Measurements from ENCODE around the gene GCLM.
"Not testable (repeated sequence)": the region's sequence is repeated elsewhere in the genome, so short reads cannot be mapped to it uniquely, and the experiment has no call there.

Gene GCLM, protein sequence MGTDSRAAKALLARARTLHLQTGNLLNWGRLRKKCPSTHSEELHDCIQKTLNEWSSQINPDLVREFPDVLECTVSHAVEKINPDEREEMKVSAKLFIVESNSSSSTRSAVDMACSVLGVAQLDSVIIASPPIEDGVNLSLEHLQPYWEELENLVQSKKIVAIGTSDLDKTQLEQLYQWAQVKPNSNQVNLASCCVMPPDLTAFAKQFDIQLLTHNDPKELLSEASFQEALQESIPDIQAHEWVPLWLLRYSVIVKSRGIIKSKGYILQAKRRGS
- 28.4 to 88.5 (median 59.2) reads per million in 4 experiments for total RNA-seq

GRCh38 chr1:93909146-93910050 is at the start of gene GCLM:
GCLM (minus strand) TSS chr1:93909430; CDS start chr1:93909163, 267 bp downstream.
- DNase-seq: peak; percentile 85

GRCh38 chr1:93958726-93959100 is 49.5 kb upstream of the GCLM start:
- DNase-seq: no peak

GRCh38 chr1:93958032-93958725 is 48.9 kb upstream of the GCLM start:
- DNase-seq: no peak

- no peak for DNase-seq
These were observed 46.5 kb upstream of the GCLM start for GRCh38 chr1:93955765-93956164.

DNA sequence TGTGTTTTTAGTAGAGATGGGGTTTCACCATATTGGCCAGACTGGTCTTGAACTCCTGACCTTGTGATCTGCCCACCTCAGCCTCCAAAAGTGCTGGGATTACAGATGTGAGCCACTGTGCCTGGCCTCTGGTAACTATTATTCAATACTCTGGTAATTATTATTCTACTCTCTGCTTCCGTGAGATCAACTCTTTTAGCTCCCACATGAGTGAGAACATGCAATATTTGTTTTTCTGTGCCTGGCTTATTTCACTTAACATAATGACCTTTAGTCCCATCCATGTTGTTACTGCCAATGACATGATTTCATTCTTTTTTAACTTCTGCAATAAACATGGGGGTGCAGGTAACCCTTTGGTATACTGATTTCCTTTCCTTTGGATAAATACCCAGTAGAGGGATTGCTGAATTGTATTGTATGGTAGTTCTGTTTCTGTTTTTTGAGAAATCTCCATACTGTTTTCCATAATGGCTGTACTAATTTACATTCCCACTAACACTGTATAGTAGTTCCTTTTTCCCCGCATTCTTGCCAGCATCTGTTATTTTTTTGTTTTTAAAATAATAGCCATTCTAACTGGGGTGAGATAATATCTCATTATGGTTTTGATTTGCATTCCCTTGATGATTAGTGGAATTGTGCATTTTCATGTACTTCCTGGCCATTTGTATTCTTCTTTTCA is 37.9 kb upstream of the GCLM start:
- not testable (repeated sequence) for DNase-seq

GRCh38 chr1:93938461-93939145 is 29.4 kb upstream of the GCLM start:
- DNase-seq: no peak

DNA sequence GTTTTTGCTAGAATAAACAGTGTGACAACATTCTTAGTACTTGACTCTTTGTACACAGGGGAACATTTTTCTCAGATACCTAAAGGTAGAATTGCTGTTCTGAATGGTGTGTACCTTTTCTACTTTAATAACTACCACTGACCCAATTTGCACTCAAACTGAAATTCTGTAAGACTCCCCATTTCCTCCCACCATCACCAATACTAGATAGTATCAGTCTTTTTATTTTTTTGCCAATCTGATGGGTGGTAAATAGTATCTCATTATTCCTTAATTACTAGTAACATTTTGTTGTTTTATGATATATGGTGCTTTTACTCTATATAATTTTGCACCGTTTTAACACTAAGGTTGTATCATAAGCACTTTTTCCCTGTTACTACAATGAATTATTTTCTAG is 28.8 kb upstream of the GCLM start:
- no peak for DNase-seq

DNA sequence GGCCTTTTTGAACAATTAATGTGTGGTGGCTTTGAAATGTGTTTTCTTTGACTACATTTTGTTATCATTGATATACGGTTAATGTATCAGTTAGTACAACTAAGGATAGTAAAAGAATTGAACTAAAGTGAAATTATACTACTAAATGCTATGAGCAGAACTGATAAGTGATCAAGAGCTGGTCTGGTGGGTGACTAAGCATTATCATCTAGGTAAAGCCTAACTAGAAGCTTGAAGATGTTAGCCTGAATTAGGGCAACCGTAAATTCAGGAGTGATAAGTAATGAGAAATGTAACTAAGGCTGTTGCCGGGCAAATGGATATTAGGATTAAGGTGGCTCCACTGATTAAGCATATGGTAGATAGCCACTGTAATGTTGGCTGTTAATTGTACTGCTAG is 16.0 kb upstream of the GCLM start:
- DNase-seq: no peak

DNA sequence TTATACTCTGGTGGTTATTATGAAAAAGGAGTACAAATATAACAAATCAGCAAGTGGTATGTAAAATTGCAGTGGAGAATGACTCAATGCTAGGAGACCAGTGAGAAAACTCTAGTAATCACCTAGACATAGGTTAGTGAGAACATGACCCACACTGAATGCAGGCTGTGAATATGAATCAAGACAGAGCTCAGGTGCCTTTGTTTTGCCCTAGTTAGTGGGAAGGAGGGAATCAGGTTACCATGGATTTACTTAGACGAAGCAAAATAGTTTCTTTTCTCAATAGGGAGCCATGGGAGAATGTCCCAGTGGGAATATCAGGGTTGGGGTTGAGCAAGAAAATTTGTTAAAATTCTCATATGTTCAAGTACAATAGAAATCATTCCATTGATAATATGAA is 10.6 kb upstream of the GCLM start:
- DNase-seq: no peak

GRCh38 chr1:93917302-93917701 is 8.1 kb upstream of the GCLM start:
- DNase-seq: no peak

GRCh38 chr1:93910880-93911279 is 1.6 kb upstream of the GCLM start:
- not testable (repeated sequence) for DNase-seq

- no peak for DNase-seq
These were observed 1.1 kb upstream of the GCLM start for GRCh38 chr1:93910305-93910704.

DNA sequence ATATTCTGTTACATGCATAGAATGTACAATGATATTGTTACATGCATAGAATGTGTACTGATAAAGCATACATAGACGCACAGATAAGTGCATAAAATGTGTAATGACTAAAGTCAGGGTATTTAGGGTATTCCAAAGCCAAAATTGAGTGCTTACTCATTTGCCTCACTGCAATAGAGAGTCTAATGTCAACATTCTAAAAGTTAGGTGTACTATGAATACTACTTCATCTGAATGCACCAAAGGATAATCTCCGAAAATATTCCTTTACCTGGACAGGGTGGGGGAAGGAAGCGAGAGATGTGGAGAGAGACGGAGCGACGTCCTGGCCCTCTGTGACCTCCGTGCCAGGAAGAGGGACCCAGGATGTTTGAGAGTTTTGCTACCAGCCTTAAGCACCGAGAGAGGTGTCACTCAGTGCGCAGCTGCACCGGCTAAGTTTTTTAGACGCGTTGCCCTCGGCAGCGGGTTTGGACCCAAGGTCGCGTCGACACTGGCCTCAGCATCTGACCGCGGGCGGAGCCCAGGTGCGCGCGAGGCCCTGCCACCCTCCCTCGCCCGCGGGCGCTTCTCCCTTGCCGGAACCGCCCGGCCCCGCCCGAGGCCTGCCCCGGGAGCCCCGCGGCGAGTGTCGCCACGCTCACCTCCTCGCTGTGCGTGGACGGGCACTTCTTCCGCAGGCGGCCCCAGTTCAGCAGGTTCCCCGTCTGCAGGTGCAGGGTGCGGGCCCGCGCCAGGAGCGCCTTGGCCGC is 660 bp downstream of the GCLM start:
- peak; percentile 26 for DNase-seq

GRCh38 chr1:93907718-93908117 is 1.5 kb downstream of the GCLM start:
- no peak for DNase-seq

DNA sequence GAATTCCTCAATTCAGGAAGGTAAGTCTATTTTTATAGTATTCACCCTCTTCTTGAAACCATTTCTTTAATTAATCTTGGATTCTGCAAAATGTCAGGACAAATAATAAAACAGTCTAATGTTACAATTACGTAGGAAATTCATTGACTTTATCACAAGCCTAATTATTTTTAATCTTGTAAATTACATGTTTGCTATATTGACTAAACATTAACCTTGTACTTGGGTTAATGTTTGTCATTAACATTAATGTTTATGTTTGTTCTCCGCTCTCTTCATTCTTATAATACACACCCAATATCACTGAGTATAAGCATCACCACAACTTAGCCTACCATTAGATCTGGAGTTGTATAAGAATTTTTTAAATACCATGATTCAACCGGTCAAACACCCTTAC is 2.8 kb downstream of the GCLM start:
- DNase-seq: no peak

DNA sequence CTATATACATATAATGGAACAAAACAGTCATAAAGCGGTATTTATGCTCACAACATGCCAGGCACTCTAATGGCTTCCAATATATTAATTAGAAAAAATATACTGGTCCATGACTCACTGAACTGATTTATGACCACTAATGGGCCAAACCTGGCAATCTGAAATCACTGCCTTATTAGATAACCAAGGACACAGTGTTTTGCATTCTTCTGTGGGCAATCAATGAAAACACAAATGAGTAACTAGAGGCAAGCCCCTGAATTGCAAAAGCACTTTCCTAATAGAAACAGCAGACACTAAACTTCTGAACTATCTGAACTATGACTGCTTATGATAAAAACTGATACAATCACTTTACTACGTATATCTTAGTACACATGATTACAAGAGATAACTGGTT is 3.5 kb downstream of the GCLM start:
- no peak for DNase-seq

- no peak for DNase-seq
These were observed 4.2 kb downstream of the GCLM start for GRCh38 chr1:93905051-93905450.

GRCh38 chr1:93904228-93904627 is 5.0 kb downstream of the GCLM start:
- DNase-seq: no peak

DNA sequence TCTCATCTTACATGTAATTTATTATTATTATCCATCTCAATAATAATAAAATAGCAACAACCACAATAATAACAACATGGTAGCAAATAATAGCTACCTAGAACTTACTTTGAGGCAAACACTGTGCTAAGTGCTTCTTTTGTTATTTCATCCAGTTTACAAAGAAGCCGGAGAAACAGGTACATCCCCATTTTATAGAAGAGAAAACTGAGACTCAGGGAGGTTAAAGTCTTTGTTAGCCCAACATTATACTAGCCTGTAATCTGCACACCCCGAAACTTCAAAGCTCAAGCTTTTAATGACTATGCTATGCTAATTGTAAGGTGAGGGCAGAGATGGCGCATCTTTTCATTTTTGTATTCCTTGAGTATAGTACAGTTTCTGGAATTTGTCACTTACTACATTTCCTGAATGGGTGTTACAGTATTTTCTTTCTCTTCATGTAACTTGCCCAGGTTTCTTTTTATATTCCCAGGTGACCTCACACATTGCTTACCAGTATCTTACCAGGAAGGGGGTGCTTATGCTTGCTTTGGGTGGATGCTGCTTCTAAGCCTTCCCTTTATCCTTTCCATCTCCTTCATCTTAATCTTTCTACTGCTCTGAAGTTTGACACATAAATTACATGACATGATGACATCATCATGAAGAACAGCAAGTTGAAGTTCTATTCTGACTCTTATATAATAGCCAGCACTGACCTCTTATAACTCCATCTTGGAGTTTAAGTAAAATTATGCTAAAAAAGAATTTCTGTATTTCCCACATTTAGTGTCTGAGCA is 8.3 kb downstream of the GCLM start:
- no peak for DNase-seq

DNA sequence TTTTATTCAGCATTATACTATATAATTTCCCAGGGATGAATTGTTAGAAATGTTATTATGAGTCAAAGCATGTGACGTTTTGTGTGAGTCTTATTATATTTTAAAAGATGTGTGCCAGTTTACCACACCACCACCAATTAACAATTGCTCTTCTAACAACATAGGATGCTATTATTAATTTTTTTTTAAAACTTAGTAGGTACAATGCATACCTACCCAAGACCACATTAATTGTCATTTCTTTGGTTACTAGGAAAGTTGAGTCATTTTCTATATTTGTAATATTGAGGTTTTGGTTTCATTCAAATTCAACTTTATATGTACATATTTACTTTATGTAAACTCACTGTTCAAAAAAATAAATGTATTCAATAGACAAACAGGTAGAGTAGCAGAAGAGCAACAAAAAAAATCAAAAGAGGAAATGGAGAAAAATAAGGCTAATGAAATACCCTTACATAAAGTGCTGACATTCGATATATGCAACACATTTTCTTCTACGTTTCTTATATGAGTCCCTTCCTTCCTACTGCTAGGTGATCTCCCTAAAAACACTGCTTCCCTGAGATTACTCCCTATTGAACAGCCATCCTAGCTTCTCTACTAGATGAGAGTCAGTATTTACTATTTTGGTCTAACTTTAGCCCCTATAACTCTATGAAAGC is 9.6 kb downstream of the GCLM start:
- no peak for DNase-seq
